ENCODE results near the gene SLC16A8.
A peak's percentile ranks its signal among the peaks of the same experiment; 100 is the strongest.

Gene SLC16A8

GRCh38 chr22:38034278-38034882, 49.6 kb downstream of the SLC16A8 start:
- Histone ChIP-seq H3K4me1 (ENCODE audit: insufficient read depth, low read length) (peaks cover 12% of the 10 kb centered on the region; the same call in 1 of the 2 replicates), H3K36me3 (ENCODE audit: insufficient read depth, low read depth, low read length) (no peaks in the 10 kb centered on the region), H3K9me3 (ENCODE audit: insufficient read depth, low read depth, low read length) (no peaks in the 10 kb centered on the region), H3K9ac (ENCODE audit: low read depth, low read length) (peak overlapping the region; percentile 47; the same call in 1 of the 2 replicates), H3K27ac (ENCODE audit: low read length) (no peak overlapping the region), H3K27me3 (ENCODE audit: insufficient read depth, low read length) (no peaks in the 10 kb centered on the region), H3K4me3 (ENCODE audit: low read length) (no peak overlapping the region)

GRCh38 chr22:38033522-38034277, 50.3 kb downstream of the SLC16A8 start:
- Histone ChIP-seq H3K4me3 (ENCODE audit: low read length) (no peak overlapping the region), H3K9me3 (ENCODE audit: insufficient read depth, low read depth, low read length) (no peaks in the 10 kb centered on the region), H3K27ac (ENCODE audit: low read length) (no peak overlapping the region), H3K36me3 (ENCODE audit: insufficient read depth, low read depth, low read length) (no peaks in the 10 kb centered on the region), H3K4me1 (ENCODE audit: insufficient read depth, low read length) (peaks cover 12% of the 10 kb centered on the region; the same call in 1 of the 2 replicates), H3K27me3 (ENCODE audit: insufficient read depth, low read length) (no peaks in the 10 kb centered on the region), H3K9ac (ENCODE audit: low read depth, low read length) (peak overlapping the region; percentile 47; the same call in 1 of the 2 replicates)

DNA sequence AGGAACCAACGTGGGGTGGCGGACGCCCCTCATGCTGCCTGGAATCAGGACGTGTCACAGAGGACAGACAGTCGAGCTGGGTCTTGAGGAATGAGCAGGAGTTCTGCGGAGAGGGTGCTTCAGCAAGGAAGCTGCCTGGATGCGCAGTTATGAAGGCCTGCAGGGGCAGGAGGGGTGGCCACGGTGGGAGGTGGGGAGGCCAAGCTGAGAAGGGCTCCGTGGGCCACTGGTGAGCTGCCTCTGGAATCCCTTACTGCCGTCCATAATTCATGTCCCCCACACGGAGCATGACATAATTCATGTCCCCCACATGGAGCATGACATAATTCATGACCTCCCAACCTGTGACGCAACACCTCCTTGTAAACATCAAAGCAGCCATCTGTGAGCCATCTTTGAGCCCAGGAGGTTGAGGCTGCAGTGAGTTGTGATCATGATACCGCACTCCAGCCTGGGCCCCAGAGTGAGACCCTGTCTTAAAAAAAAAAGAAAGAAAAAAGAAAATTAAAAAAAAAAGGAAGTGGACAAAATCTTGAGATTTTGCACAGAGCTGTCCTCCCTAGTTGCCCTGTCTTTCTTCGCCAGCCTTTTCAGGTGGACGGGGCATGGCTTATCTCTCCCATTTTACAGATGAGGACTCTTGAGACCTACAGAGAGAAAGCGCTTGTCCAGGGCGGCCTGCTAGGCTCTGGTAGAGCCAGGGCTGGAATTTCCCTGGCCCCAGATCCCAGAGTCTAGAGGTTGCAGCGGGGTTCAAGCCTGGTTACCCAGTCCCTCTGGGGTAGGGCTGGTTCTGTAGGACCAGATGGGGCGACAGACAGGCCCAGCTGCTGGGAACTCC, 51.1 kb downstream of the SLC16A8 start:
- Histone ChIP-seq H3K9me3 (ENCODE audit: insufficient read depth, low read depth, low read length) (no peaks in the 10 kb centered on the region), H3K36me3 (ENCODE audit: insufficient read depth, low read depth, low read length) (no peaks in the 10 kb centered on the region), H3K4me1 (ENCODE audit: insufficient read depth, low read length) (peaks cover 12% of the 10 kb centered on the region; the same call in 1 of the 2 replicates), H3K27me3 (ENCODE audit: insufficient read depth, low read length) (no peaks in the 10 kb centered on the region), H3K27ac (ENCODE audit: low read length) (no peak overlapping the region), H3K4me3 (ENCODE audit: low read length) (no peak overlapping the region), H3K9ac (ENCODE audit: low read depth, low read length) (no peak overlapping the region)

DNA sequence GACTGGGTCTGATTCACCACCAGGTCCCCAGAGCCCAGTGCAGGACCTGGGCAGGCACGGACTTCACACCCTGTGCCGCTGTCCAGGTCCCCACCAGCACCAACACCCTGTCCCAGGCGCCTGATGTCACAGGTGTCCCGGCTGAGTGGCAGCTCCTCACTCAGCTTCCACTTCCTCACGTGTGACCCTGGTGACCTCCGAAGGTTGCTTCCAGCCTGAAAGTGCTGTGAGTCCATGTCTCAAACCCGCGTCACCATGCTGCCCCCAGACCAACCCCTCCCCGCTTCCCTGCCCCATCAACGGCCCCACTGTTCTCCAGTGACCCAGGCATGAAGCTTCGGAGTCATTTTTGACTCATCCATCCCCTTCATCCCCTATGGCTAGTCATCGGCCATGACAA, 52.5 kb downstream of the SLC16A8 start:
- peaks cover 12% of the 10 kb centered on the region; the same call in 1 of the 2 replicates for H3K4me1 ChIP-seq (ENCODE audit: insufficient read depth, low read length)
- no peaks in the 10 kb centered on the region for H3K9me3 ChIP-seq (ENCODE audit: insufficient read depth, low read depth, low read length)
- H3K9ac ChIP-seq (ENCODE audit: low read depth, low read length) = no peak overlapping the region
- no peak overlapping the region for H3K27ac ChIP-seq (ENCODE audit: low read length)
- no peaks in the 10 kb centered on the region for H3K27me3 ChIP-seq (ENCODE audit: insufficient read depth, low read length)
- H3K36me3 ChIP-seq (ENCODE audit: insufficient read depth, low read depth, low read length) = no peaks in the 10 kb centered on the region
- no peak overlapping the region for H3K4me3 ChIP-seq (ENCODE audit: low read length)

GRCh38 chr22:38030311-38031133, 53.5 kb downstream of the SLC16A8 start:
- Histone ChIP-seq H3K4me1 (ENCODE audit: insufficient read depth, low read length) (peaks cover 12% of the 10 kb centered on the region; the same call in 1 of the 2 replicates), H3K9me3 (ENCODE audit: insufficient read depth, low read depth, low read length) (no peaks in the 10 kb centered on the region), H3K27me3 (ENCODE audit: insufficient read depth, low read length) (no peaks in the 10 kb centered on the region), H3K27ac (ENCODE audit: low read length) (no peak overlapping the region), H3K4me3 (ENCODE audit: low read length) (no peak overlapping the region), H3K9ac (ENCODE audit: low read depth, low read length) (no peak overlapping the region), H3K36me3 (ENCODE audit: insufficient read depth, low read depth, low read length) (no peaks in the 10 kb centered on the region)

DNA sequence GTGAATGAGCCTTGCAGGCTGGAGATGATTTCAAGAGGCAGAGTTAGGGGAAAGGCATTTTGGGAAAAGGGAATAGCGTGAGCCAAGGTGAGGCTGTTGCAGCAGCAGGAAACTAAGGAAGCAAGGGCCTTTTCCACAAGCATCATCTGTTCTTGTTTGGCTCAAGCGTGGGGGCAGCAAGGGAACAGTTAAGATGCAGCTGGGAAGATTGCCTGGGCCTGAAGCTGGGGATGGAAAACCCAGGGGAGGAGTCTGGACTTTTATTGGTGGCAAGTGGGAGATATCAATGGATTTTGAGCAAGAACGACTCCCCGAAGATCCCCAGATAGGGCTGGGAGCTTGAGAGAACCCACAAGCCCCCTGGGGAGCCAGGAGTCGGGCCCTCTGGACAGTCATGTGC, 54.1 kb downstream of the SLC16A8 start:
- Histone ChIP-seq H3K9me3 (ENCODE audit: insufficient read depth, low read depth, low read length) (no peaks in the 10 kb centered on the region), H3K36me3 (ENCODE audit: insufficient read depth, low read depth, low read length) (no peaks in the 10 kb centered on the region), H3K4me3 (ENCODE audit: low read length) (no peak overlapping the region), H3K4me1 (ENCODE audit: insufficient read depth, low read length) (peaks cover 6% of the 10 kb centered on the region; the same call in 1 of the 2 replicates), H3K27ac (ENCODE audit: low read length) (no peak overlapping the region), H3K9ac (ENCODE audit: low read depth, low read length) (no peak overlapping the region), H3K27me3 (ENCODE audit: insufficient read depth, low read length) (no peaks in the 10 kb centered on the region)

DNA sequence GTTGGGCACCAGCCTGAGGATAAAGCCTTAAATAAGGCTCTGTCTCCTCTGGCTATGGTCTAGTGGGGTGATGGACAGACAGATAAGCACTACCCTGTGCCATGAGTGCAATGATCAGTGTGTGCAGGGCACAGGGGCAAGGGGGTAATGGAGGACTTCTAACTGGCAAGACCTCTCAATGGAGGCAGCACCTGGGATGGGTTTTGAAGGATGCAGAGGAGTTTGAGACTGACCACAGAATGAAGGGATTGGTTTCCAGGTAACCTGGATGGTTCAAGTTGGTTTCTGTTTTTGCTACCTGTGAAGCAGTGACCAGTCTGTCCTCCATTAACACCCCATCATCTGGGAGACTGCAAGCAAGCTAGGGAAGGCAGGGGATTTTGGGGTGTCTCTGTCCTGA, 54.6 kb downstream of the SLC16A8 start:
- Histone ChIP-seq H3K9ac (ENCODE audit: low read depth, low read length) (no peak overlapping the region), H3K4me3 (ENCODE audit: low read length) (no peak overlapping the region), H3K4me1 (ENCODE audit: insufficient read depth, low read length) (peaks cover 5% of the 10 kb centered on the region; the same call in 1 of the 2 replicates), H3K9me3 (ENCODE audit: insufficient read depth, low read depth, low read length) (no peaks in the 10 kb centered on the region), H3K27me3 (ENCODE audit: insufficient read depth, low read length) (no peaks in the 10 kb centered on the region), H3K27ac (ENCODE audit: low read length) (no peak overlapping the region), H3K36me3 (ENCODE audit: insufficient read depth, low read depth, low read length) (no peaks in the 10 kb centered on the region)

DNA sequence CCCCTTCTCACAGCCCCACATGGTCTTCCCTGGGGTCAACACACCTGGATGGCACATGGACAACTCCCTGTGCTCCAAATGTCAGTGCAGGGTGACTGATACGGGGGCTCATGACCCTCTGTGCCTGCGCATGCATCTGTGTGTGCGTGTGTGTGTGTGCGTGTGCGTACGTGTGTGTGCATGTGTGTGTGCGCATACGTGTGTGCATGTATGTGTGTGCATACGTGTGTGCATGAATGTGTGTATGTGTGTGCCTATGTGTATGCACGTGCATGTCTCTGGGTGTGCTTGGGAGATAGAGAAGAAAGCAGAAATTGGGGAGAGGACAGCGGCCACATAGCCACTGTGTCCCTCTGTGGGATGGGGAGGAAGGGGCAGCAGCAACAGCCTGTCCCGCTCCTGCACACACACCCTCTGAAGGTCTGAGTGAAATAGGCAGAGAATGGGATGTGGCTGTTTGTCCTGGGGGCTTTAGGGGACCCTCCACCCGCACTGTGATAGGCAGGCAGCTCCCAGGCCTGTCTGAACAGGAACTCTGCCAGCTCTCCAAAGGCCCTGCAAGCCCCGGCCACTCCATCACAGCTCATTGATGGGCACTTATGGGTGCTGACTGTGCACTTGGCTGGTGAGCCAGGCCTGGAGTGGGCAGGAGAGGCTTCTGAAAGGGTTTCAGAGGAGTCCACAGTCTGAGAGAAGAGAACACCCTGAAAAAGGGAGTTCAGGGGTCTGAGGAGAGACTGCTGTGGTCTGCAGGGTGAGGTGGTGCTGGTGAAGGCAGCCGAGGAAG, 55.4 kb downstream of the SLC16A8 start:
- Histone ChIP-seq H3K9me3 (ENCODE audit: insufficient read depth, low read depth, low read length) (no peaks in the 10 kb centered on the region), H3K36me3 (ENCODE audit: insufficient read depth, low read depth, low read length) (no peaks in the 10 kb centered on the region), H3K4me3 (ENCODE audit: low read length) (no peak overlapping the region), H3K27me3 (ENCODE audit: insufficient read depth, low read length) (no peaks in the 10 kb centered on the region), H3K4me1 (ENCODE audit: insufficient read depth, low read length) (no peaks in the 10 kb centered on the region), H3K9ac (ENCODE audit: low read depth, low read length) (no peak overlapping the region), H3K27ac (ENCODE audit: low read length) (no peak overlapping the region)

All from iPS-20b (cell line).